PFSK-1 (cell line): ENCODE measurements around the gene LIN9.

Experiments
- FOXP2 ChIP-seq: optimal IDR thresholded peaks from 2 replicates; pipeline ENCODE3; 2011; ENCODE audit warnings: borderline replicate concordance, control low read depth, inconsistent platforms; ENCODE audit not compliant: insufficient read depth; ENCODE audit errors: extremely low read length, extremely low read depth
- POLR2AphosphoS5 ChIP-seq: IDR thresholded peaks from 2 replicates; pipeline ENCODE4 v1.6.1; 2012; ENCODE audit warnings: low read depth, mild to moderate bottlenecking, control low read depth, low read length, moderate library complexity
- SIN3A ChIP-seq: IDR thresholded peaks from 2 replicates; pipeline ENCODE4 v1.6.1; 2012; ENCODE audit warnings: mild to moderate bottlenecking, low read length, moderate library complexity, borderline replicate concordance; ENCODE audit not compliant: insufficient read depth
- TAF1 ChIP-seq: IDR thresholded peaks from 2 replicates; pipeline ENCODE4 v1.6.1; 2012; ENCODE audit warnings: low read length, control low read depth, borderline replicate concordance; ENCODE audit not compliant: insufficient read depth
- TF ChIP-seq, protein P1 (sequence below), 2 experiments: IDR thresholded peaks; 2 replicates each; pipeline versions ENCODE4 v1.6.1 to v1.8.0; 2011 to 2012; ENCODE audit warnings: low read depth in 2 of 2, low read length in 2 of 2, control low read depth in 1 of 2, inconsistent platforms in 1 of 2, mild to moderate bottlenecking in 1 of 2, moderate library complexity in 1 of 2; ENCODE audit not compliant: insufficient read depth in 1 of 2

DNA sequence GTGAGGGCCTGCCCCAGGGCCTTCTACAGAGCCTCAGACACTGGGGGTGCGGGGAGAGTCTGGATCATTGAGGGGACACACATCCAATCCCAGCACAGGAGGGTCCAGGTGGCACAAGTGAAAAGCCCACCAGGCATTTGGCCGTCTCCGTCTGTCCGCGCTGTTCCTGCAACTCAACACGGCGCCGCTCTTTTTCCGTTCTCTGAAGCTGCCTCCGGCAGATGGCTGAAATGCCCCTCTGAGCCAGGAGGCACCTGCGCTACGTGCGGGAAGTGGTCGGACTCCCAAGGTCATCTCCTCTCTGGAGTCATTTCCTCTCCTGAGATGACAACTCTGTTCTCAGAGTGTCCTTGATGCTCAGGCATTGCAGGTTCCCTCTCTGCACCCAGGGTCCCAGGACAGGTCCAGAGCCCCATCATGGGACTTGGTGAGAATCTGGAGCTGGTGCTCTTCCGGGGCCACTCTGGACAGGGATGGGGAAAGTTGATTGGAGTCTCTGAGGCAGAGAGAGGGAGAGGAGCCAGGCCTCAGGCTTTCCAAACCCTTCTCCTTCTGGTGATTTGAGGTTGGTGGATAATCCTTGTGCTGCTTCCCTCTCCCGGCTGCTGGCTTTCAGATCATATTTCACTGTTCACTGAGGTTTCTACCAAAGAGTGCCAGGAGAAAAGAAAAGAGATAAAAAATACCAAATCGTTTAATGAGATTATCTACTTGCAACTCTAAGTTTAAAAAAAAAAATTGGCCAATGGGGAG is 99.5 kb downstream of the LIN9 start:
- TF ChIP-seq TAF1 (no peak), SIN3A (no peak), POLR2AphosphoS5 (no peak), FOXP2 (no peak)
- TF ChIP-seq, protein P1, sequence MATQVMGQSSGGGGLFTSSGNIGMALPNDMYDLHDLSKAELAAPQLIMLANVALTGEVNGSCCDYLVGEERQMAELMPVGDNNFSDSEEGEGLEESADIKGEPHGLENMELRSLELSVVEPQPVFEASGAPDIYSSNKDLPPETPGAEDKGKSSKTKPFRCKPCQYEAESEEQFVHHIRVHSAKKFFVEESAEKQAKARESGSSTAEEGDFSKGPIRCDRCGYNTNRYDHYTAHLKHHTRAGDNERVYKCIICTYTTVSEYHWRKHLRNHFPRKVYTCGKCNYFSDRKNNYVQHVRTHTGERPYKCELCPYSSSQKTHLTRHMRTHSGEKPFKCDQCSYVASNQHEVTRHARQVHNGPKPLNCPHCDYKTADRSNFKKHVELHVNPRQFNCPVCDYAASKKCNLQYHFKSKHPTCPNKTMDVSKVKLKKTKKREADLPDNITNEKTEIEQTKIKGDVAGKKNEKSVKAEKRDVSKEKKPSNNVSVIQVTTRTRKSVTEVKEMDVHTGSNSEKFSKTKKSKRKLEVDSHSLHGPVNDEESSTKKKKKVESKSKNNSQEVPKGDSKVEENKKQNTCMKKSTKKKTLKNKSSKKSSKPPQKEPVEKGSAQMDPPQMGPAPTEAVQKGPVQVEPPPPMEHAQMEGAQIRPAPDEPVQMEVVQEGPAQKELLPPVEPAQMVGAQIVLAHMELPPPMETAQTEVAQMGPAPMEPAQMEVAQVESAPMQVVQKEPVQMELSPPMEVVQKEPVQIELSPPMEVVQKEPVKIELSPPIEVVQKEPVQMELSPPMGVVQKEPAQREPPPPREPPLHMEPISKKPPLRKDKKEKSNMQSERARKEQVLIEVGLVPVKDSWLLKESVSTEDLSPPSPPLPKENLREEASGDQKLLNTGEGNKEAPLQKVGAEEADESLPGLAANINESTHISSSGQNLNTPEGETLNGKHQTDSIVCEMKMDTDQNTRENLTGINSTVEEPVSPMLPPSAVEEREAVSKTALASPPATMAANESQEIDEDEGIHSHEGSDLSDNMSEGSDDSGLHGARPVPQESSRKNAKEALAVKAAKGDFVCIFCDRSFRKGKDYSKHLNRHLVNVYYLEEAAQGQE (IDR thresholded peaks at IDR 0.05; ENCODE audit: insufficient read depth in 1 of 2, low read depth in 2 of 2, low read length in 2 of 2), result no peak
